Panc1 (cell line): Measurements from ENCODE around the gene PTGDS. TPM values are rescaled to one million over a fixed set of nuclear protein-coding genes. Genes with fewer than 3 reads are reported as not detected.

Experiments used
- ATAC-seq: fragments of 200-7000 bp; cut with Tn5 transposase; 2 replicates; pipeline ENCODE4 v1.9.1; 2020; ENCODE audit warnings: mild to moderate bottlenecking, moderate library complexity
- BruUV-seq: library from RNA; stranded (reverse); fragments of 400-500 nt; replicated peaks from 2 replicates; lab custom pipeline; 2021; lab: Mats Ljungman, UMichigan
- CTCF ChIA-PET: fragments of 300-600 bp; sonication (Branson Sonifier 250); formaldehyde crosslinking; loops from one replicate; lab custom pipeline; 2022; ENCODE audit warnings: antibody characterized with exemption; lab: Charles Lee
- POLR2A ChIA-PET: fragments of 300-600 bp; sonication (Branson Sonifier 250); formaldehyde crosslinking; loops from one replicate; lab custom pipeline; 2022; ENCODE audit warnings: antibody characterized with exemption; lab: Charles Lee
- DNase-seq: peaks from one replicate; pipeline ENCODE4 v3.0.0-alpha.2; 2010; ENCODE audit warnings: low read depth, low spot score
- H3K27ac ChIP-seq: 2 replicates; pipeline ENCODE4 v1.5.1; 2011; ENCODE audit warnings: mild to moderate bottlenecking, low read length, inconsistent platforms
- H3K27me3 ChIP-seq: fragments of 200-500 bp; sonication (Bioruptor generic); 2 replicates; pipeline ENCODE4 v1.6.0; 2014; ENCODE audit warnings: low read length, inconsistent platforms; ENCODE audit not compliant: control insufficient read depth, insufficient read depth
- H3K36me3 ChIP-seq: fragments of 200-500 bp; sonication (Bioruptor generic); 2 replicates; pipeline ENCODE4 v1.5.1; 2014; ENCODE audit warnings: inconsistent platforms, mild to moderate bottlenecking, low read length, moderate library complexity; ENCODE audit not compliant: control insufficient read depth, insufficient read depth
- H3K4me1 ChIP-seq: 2 replicates; pipeline ENCODE4 v1.5.1; 2011; ENCODE audit warnings: inconsistent platforms, mild to moderate bottlenecking, low read length, moderate library complexity; ENCODE audit not compliant: control insufficient read depth, insufficient read depth
- H3K4me3 ChIP-seq, 2 experiments: 2 replicates each; pipeline ENCODE4 v1.5.1; 2011 to 2012; ENCODE audit warnings: low read depth in 2 of 2, low read length in 2 of 2, mild to moderate bottlenecking in 2 of 2, inconsistent platforms in 1 of 2, moderate library complexity in 1 of 2
- H3K9me3 ChIP-seq: fragments of 200-500 bp; sonication (Bioruptor generic); 2 replicates; pipeline ENCODE4 v1.5.1; 2014; ENCODE audit warnings: low read depth, mild to moderate bottlenecking, inconsistent platforms, low read length, moderate library complexity; ENCODE audit not compliant: control insufficient read depth, insufficient read depth
- CTCF ChIP-seq: fragments of 450-650 bp; IDR thresholded peaks from 2 replicates; pipeline ENCODE4 v1.5.1; 2017; ENCODE audit warnings: mild to moderate bottlenecking
- POLR2AphosphoS5 ChIP-seq: IDR thresholded peaks from 2 replicates; pipeline ENCODE4 v1.6.1; 2012; ENCODE audit warnings: mild to moderate bottlenecking, low read depth, low read length, moderate library complexity
- REST ChIP-seq, 2 experiments: IDR thresholded peaks; 2 replicates each; pipeline ENCODE4 v1.6.1; 2011 to 2012; ENCODE audit warnings: low read depth in 2 of 2, control low read depth in 1 of 2, low read length in 1 of 2, mild to moderate bottlenecking in 1 of 2, moderate library complexity in 1 of 2; ENCODE audit not compliant: insufficient read depth in 1 of 2
- SIN3A ChIP-seq: IDR thresholded peaks from 2 replicates; pipeline ENCODE4 v1.6.1; 2012; ENCODE audit warnings: low read depth, mild to moderate bottlenecking, low read length, moderate library complexity, borderline replicate concordance; ENCODE audit not compliant: insufficient read depth
- TCF7L2 ChIP-seq: IDR thresholded peaks from 2 replicates; pipeline ENCODE4 v1.6.1; 2011; ENCODE audit warnings: mild to moderate bottlenecking, low read depth, low read length, inconsistent platforms
- in situ Hi-C: cut with HindIII; loops from 2 replicates; pipeline ENCODE4 v1.10.0; 2016; ENCODE audit warnings: low sequenced_read_pairs, low pct_unique_long_range_greater_than_20kb
- intact Hi-C: fragments of 100-400 bp; cut with micrococcal nuclease; formaldehyde crosslinking; loops from one replicate; pipeline ENCODE4 v1.10.0; 2022; ENCODE audit not compliant: unreplicated experiment
- total RNA-seq: library from RNA; stranded (reverse); gene quantifications from one replicate; pipeline ENCODE4 v1.2.1, GENCODE V29; 2021; ENCODE audit not compliant: unreplicated experiment

Gene PTGDS
- total RNA-seq, 1 experiment from 2014 or later: 13.7 TPM

DNA sequence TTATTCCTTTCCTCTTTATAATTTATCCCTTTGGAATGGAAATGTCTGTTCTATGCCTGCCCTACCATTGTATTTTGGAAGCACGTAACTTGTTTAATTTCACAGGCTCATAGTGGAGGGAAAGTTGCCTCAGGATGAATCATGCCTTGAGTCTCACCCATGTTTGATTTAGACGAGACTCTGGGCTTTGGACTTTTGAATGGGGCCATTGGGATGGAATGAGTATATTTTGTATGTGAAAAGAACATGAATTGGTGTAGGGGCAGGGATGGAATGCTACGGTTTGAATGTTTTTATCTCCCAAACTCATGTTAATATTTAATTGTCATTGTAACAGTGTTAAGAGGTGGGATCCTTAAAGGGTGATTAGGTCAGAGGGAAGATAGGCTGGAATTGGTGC, 43.0 kb upstream of the PTGDS start:
- no peaks in the 10 kb centered on the region for H3K27me3 ChIP-seq
- no peak for TF ChIP-seq POLR2AphosphoS5
- TF ChIP-seq CTCF: no peak
- no peak for TF ChIP-seq SIN3A
- ChIA-PET CTCF (no interaction called here), POLR2A (no interaction called here)
- no peak overlapping the region for H3K27ac ChIP-seq
- no peaks in the 10 kb centered on the region for H3K9me3 ChIP-seq
- H3K4me3 ChIP-seq: no peak overlapping the region
- no TSS peak for BruUV-seq
- DNase-seq (no peak), ATAC-seq (no peak)
- H3K36me3 ChIP-seq: no peaks in the 10 kb centered on the region; the same call in 1 of the 2 replicates
- in situ Hi-C loops: no loop called here
- H3K4me1 ChIP-seq: no peaks in the 10 kb centered on the region
- intact Hi-C loops: no loop called here

DNA sequence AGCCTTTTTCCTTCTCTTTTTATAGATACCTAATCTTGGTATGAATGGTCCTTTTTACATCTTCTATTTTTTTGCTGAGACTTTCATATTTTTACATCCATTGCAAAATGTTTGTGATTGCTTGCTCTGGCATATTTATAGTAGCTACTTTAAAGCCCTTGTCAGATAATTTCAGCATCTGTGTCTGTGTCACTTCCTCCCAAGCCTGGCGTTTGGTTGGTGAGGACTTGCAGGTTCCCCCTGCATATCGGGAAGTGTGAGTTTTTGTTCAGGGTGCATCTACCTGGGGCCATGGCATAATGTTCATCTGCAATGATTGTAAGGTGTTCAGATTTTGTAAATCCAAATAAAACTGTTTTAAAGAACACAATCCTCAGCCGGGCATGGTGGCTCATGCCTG, 41.7 kb upstream of the PTGDS start:
- no peaks in the 10 kb centered on the region for H3K4me1 ChIP-seq
- no TSS peak for BruUV-seq
- ChIA-PET POLR2A (no interaction called here), CTCF (no interaction called here)
- ATAC-seq: no peak
- H3K27me3 ChIP-seq: no peaks in the 10 kb centered on the region
- no peak for TF ChIP-seq POLR2AphosphoS5
- TF ChIP-seq TCF7L2: no peak
- no peak for TF ChIP-seq REST (IDR thresholded peaks at IDR 0.05; ENCODE audit: insufficient read depth in 1 of 2, low read depth in 2 of 2, low read length in 1 of 2)
- TF ChIP-seq CTCF: no peak
- no peak for TF ChIP-seq SIN3A
- DNase-seq: no peak
- no peaks in the 10 kb centered on the region for H3K9me3 ChIP-seq
- no peak overlapping the region for H3K4me3 ChIP-seq
- no peak overlapping the region for H3K27ac ChIP-seq
- in situ Hi-C loops (no loop called here), intact Hi-C loops (no loop called here)
- no peaks in the 10 kb centered on the region; the same call in 1 of the 2 replicates for H3K36me3 ChIP-seq
